ENCODE results near the gene PTPN11. TPM values are rescaled to one million over a fixed set of nuclear protein-coding genes. Genes with fewer than 3 reads are reported as not detected.
A peak's percentile ranks its signal among the peaks of the same experiment; 100 is the strongest.

Gene PTPN11
- total and polyA plus RNA-seq, 10 of the 15 experiments (the other 5 are each of a cell fraction or from before 2014, with no cell fraction given): 14.6 to 85.2 (median 58.6) TPM

DNA sequence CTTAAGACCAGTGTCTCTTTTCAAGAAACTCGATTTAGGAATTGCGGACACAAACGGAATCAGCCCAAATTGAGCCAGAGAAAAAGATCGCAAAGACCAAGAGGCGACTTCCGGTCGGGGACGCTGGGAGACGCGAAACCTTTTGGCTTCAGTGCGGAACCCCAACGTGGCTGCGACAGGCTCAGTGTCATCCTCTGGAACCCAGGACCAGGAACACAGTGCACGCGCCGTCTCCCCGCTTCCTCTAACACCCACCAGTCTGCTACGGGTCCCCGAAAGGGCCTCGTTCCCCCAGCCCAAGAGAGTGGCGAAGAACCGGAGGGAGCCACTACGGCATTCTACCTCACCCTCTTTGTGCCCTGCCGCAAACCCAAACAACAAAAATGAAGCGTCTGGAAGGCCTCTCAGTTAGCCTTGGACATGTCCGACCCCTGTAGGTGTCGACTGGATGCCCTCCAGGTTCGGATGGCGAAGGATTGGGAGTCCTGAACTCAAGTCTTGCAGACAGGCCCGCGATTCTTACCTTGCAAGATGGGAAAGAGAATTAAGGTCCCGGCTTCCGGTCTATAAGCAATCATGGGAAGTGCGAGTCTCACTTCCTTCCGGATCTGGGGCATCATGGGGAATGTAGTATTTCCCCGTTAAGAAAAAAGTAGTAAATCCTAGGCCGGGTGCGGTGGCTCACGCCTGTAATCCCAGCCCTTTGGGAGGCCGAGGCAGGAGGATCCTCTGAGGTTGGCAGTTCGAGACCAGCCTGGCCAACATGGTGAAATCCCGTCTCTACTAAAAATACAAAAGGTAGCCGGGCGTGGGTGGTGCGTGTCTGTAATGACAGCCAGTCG lies 9.5 kb upstream of the PTPN11 start, which contains the start of gene RPL6 (continued):
- TF ChIP-seq YBX1 (IDR thresholded peaks at IDR 0.05): no peak
- TF ChIP-seq TCF3 (IDR thresholded peaks at IDR 0.05; ENCODE audit: borderline replicate concordance, insufficient read depth, low read depth, low read length): no peak
- TF ChIP-seq POLR2AphosphoS5 (IDR thresholded peaks at IDR 0.05; ENCODE audit: low read length): peak; percentile 99
- TF ChIP-seq FOS (IDR thresholded peaks at IDR 0.05; ENCODE audit: borderline replicate concordance, extremely low read depth, insufficient read length): no peak
- TF ChIP-seq BACH1 (IDR thresholded peaks at IDR 0.05; ENCODE audit: borderline replicate concordance): 0 out of 2 replicates have a peak, but pooled peaks have one; percentile 55
- TF ChIP-seq NR2F1 (conservative IDR thresholded peaks at IDR 0.05): peak; percentile 19; the same call in 1 of the 2 replicates
- peak; percentile 96 for TF ChIP-seq GABPA (IDR thresholded peaks at IDR 0.05; ENCODE audit: low read depth)
- TF ChIP-seq, protein P1, sequence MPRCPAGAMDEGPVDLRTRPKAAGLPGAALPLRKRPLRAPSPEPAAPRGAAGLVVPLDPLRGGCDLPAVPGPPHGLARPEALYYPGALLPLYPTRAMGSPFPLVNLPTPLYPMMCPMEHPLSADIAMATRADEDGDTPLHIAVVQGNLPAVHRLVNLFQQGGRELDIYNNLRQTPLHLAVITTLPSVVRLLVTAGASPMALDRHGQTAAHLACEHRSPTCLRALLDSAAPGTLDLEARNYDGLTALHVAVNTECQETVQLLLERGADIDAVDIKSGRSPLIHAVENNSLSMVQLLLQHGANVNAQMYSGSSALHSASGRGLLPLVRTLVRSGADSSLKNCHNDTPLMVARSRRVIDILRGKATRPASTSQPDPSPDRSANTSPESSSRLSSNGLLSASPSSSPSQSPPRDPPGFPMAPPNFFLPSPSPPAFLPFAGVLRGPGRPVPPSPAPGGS (IDR thresholded peaks at IDR 0.05; ENCODE audit: borderline replicate concordance, insufficient read depth, low read depth, low read length, poor library complexity, severe bottlenecking): no peak
- TF ChIP-seq TAF1 (IDR thresholded peaks at IDR 0.05; ENCODE audit: borderline replicate concordance, low read depth, low read length): peak; percentile 100
- peak; percentile 82 for TF ChIP-seq YY1 (IDR thresholded peaks at IDR 0.05; ENCODE audit: low read depth, low read length)
- TF ChIP-seq, protein P2, sequence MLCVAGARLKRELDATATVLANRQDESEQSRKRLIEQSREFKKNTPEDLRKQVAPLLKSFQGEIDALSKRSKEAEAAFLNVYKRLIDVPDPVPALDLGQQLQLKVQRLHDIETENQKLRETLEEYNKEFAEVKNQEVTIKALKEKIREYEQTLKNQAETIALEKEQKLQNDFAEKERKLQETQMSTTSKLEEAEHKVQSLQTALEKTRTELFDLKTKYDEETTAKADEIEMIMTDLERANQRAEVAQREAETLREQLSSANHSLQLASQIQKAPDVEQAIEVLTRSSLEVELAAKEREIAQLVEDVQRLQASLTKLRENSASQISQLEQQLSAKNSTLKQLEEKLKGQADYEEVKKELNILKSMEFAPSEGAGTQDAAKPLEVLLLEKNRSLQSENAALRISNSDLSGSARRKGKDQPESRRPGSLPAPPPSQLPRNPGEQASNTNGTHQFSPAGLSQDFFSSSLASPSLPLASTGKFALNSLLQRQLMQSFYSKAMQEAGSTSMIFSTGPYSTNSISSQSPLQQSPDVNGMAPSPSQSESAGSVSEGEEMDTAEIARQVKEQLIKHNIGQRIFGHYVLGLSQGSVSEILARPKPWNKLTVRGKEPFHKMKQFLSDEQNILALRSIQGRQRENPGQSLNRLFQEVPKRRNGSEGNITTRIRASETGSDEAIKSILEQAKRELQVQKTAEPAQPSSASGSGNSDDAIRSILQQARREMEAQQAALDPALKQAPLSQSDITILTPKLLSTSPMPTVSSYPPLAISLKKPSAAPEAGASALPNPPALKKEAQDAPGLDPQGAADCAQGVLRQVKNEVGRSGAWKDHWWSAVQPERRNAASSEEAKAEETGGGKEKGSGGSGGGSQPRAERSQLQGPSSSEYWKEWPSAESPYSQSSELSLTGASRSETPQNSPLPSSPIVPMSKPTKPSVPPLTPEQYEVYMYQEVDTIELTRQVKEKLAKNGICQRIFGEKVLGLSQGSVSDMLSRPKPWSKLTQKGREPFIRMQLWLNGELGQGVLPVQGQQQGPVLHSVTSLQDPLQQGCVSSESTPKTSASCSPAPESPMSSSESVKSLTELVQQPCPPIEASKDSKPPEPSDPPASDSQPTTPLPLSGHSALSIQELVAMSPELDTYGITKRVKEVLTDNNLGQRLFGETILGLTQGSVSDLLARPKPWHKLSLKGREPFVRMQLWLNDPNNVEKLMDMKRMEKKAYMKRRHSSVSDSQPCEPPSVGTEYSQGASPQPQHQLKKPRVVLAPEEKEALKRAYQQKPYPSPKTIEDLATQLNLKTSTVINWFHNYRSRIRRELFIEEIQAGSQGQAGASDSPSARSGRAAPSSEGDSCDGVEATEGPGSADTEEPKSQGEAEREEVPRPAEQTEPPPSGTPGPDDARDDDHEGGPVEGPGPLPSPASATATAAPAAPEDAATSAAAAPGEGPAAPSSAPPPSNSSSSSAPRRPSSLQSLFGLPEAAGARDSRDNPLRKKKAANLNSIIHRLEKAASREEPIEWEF (IDR thresholded peaks at IDR 0.05; ENCODE audit: insufficient replicate concordance, low read depth, low read length): no peak
- TF ChIP-seq ZNF274 (IDR thresholded peaks at IDR 0.05; ENCODE audit: insufficient read depth, insufficient read length): no peak
- 0 out of 2 replicates have a peak, but pooled peaks have one; percentile 34 for TF ChIP-seq FOXM1 (IDR thresholded peaks at IDR 0.05; ENCODE audit: low read depth, low read length)
- TF ChIP-seq SRF (IDR thresholded peaks at IDR 0.05; ENCODE audit: low read depth in 2 of 2, low read length in 2 of 2): peak; percentile 29 to 66; a peak in 2 of 4 replicates
- peak; percentile 48; the same call in 1 of the 2 replicates for TF ChIP-seq REST (IDR thresholded peaks at IDR 0.05; ENCODE audit: low read depth, low read length)
- TF ChIP-seq, protein P3, sequence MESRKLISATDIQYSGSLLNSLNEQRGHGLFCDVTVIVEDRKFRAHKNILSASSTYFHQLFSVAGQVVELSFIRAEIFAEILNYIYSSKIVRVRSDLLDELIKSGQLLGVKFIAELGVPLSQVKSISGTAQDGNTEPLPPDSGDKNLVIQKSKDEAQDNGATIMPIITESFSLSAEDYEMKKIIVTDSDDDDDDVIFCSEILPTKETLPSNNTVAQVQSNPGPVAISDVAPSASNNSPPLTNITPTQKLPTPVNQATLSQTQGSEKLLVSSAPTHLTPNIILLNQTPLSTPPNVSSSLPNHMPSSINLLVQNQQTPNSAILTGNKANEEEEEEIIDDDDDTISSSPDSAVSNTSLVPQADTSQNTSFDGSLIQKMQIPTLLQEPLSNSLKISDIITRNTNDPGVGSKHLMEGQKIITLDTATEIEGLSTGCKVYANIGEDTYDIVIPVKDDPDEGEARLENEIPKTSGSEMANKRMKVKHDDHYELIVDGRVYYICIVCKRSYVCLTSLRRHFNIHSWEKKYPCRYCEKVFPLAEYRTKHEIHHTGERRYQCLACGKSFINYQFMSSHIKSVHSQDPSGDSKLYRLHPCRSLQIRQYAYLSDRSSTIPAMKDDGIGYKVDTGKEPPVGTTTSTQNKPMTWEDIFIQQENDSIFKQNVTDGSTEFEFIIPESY (IDR thresholded peaks at IDR 0.05): 0 out of 2 replicates have a peak, but pooled peaks have one; percentile 16

All from GM12878 (cell line).